GM11168 (cell line): ENCODE data around the gene PSG6.
"Not testable (repeated sequence)": the region's sequence is repeated elsewhere in the genome, so short reads cannot be mapped to it uniquely, and the experiment has no call there.

ENCODE experiments used
- in situ Hi-C: fragments of 300-500 bp; cut with MboI; formaldehyde crosslinking; loops from one replicate; pipeline ENCODE4 v1.12.0; 2022; ENCODE audit warnings: low sequenced_read_pairs; ENCODE audit not compliant: unreplicated experiment

The PSG6 gene

GRCh38 chr19:42912941-42913340 is 4.8 kb downstream of the PSG6 start:
- in situ Hi-C loops = not testable (repeated sequence)

DNA sequence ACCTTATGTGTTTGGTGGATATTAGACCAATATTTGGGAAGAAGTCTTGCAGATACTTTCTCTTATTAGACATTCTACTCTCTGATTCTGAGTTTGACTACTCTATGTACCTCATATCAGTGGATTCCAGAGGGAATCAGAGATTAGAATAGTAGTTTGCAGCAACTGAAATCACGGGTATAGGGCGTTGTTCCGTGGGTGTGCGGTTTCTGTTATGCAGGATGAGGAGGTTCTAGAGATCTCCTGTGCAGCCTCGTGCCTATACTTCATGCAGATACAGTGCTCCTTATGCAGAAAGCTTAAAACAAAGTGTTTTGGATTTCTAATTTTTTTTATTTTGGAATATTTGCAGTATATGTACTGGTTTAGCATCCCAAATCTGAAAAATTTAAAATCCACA is 6.0 kb downstream of the PSG6 start:
- in situ Hi-C loops = not testable (repeated sequence)

DNA sequence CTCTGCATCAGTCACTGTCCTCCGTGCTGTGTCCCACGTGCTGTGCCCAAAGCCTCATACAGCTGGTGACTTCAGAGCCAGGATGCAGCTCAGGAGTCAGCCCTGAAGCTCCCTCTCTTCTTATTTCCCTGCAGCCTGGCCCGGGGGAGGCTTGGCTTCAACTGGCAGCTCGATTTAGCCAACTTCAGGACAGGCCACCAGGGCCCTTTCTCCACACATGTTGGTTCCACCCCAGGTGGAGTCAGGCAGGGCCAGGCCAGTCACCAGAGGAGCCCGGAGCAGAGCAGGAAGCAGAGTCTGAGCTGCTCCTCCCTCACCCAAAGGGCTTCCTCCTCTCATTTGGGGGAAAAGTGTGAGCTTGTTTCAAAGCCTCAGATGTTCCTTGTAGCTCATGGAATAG is 11.5 kb downstream of the PSG6 start:
- in situ Hi-C loops = not testable (repeated sequence)

DNA sequence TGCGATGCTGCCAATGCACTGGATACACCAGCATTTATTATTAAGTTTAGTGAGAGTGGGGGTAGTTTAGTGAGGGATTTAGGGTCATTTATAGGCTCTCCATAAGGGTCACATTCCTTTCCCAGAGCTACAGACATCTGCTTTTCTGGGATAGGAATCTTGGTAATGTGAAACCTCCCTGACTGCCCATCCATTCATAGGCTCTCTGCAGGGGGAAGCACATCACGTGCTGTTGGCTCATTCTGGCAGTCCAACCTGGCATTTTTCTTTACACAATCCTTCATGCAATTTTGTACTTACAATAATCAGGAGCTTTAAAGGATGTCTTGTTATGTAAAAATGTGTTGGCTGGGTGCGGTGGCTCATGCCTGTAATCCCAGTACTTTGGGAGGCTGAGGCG is 17.1 kb downstream of the PSG6 start:
- in situ Hi-C loops = not testable (repeated sequence)

GRCh38 chr19:42899674-42900073 is 18.0 kb downstream of the PSG6 start:
- in situ Hi-C loops = not testable (repeated sequence)

DNA sequence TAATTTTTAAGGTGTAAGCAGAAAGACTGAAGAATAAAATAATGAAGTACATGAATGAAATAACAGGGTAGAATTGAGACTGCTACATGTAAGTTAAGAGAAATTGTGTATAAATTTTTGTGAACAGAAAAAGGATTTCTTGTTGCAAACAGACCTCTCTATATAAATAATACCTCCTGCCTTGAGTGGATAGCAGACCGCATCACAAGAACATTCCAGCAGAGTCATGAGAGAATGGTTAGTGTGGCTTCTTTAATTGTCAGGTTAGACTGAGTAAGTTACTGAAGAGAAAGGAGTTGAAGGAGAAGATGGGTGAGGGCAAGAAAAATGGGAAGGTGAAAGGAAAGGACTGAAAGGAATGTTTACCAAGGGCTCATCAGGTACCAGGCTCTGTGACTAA is 18.6 kb downstream of the PSG6 start:
- in situ Hi-C loops = not testable (repeated sequence)

- in situ Hi-C loops = not testable (repeated sequence)
These were observed 19.0 kb downstream of the PSG6 start for GRCh38 chr19:42898656-42899055.

DNA sequence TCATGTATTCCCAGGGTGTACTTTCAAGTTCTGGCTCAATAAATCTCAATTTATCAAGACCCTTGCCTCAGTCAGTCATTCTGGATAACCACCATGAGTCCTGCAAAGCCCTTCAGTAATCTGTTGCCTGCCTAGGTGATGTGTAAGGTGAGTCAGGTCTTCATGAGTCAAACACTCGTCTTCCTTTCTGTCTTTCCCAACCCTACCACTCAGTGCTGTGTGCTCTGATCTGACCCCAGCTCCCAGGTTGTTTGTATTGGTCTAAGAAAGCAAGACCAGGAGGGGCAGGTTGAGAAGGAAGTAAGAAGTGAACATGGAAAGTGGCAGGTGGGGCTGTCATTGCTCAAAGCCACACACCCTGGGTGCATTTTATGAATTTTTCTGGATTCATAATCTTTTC is 20.0 kb downstream of the PSG6 start:
- in situ Hi-C loops = not testable (repeated sequence)

DNA sequence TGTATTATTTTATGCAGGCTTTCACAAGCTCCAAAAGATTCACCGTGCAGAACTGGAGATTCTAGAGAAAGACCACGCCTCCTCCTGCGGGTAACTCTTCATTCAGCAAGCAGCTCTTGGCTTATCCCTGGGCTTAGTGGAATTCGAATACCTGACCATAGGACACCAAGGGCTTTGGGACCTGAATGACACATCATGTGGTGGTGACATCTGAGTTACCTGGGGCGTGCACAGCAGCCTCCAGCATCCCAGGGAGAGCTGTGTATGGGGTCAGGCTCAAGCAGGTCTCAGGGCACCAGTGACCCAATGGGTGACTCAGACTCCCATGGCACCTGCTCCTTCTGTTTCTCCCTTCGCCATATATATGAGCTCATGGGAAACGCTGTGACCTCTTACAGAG is 27.2 kb downstream of the PSG6 start:
- in situ Hi-C loops = not testable (repeated sequence)

GRCh38 chr19:42887876-42888445 is 29.7 kb downstream of the PSG6 start:
- in situ Hi-C loops = not testable (repeated sequence)

DNA sequence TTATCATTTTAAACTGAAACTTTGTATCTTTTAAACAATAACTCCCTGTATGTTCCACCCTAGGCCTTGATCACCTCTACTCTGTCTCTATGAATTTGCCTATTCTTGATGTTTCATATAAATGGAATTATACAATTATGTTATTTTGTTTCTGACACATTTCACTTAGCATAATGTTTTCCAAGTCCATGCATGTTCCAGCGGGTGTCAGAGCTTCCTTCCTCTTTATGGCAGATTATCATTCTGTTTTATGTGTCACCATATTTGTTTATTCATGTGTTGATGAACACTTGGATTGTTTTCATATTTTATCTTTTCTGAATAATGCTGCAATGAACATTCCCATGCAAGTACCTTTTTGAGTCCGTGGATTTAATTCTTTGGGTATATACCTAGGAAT is 35.0 kb downstream of the PSG6 start:
- in situ Hi-C loops = not testable (repeated sequence)

- in situ Hi-C loops = not testable (repeated sequence)
These were observed 35.7 kb downstream of the PSG6 start for GRCh38 chr19:42882010-42882409.

DNA sequence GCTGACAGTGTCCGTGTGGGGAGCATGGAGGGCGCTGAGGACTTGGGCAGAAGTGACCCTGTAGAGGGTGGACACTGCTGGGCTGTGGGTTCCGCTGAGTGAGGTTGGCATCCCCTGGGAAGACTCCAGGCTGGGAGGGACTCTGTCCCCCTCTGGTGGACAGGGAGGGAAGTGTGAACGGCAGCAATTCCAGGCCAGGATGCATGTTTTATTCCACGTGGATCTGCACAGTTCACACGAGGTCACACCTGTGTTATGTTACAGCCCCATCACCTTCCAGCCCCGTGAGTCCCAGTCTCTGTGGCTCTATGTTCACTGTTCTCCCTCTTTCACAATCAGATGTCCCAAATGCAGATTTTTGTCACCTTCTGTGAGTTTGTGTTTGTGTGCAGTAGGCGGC is 36.4 kb downstream of the PSG6 start:
- in situ Hi-C loops = not testable (repeated sequence)

- in situ Hi-C loops = not testable (repeated sequence)
These were observed 37.1 kb downstream of the PSG6 start for GRCh38 chr19:42880621-42881020.

DNA sequence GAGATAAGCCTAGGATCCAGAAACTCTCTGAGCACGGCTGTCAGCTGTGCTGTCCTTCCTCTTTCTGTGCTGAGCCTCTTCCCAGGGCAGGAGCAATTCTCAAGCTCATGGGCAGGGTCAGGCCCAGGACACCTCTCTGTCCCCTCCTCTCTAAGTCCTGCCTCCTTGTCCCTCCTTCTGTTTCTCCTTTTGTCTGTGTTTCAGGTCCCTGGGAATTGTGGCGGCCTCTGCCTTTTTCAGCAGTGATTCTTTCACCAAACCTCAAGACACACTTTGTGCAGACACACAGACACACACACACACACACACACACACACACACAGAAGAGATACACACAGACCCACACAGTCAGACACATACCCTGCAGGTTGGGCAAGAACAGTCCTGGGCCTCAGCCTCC is 38.1 kb downstream of the PSG6 start, which contains the start of gene PSG1:
Gene PSG1, minus strand, starts transcription at position 101 of the 400 bp plus-strand sequence. CDS start 132 bp downstream, outside the sequence.
- in situ Hi-C loops = no loop called here

DNA sequence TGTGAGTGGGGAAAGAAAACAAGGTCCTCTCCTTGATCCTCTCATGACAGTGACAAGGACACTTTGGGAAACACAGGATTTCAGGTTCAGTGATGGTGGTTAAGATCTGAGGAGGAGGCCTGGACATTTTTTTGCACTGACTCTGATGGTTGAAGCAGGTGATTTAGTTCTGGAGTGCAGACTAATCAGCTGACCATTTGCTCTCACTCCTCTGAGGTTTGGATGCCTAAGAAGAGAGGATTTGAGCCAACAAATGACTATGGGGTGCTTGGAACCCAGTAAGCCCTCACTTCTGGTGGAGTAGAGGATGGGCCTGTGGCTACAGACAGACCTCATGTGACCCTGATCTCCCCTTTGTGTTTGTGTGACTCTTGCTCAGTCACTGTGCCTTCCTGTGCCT is 41.1 kb downstream of the PSG6 start:
- in situ Hi-C loops = not testable (repeated sequence)

DNA sequence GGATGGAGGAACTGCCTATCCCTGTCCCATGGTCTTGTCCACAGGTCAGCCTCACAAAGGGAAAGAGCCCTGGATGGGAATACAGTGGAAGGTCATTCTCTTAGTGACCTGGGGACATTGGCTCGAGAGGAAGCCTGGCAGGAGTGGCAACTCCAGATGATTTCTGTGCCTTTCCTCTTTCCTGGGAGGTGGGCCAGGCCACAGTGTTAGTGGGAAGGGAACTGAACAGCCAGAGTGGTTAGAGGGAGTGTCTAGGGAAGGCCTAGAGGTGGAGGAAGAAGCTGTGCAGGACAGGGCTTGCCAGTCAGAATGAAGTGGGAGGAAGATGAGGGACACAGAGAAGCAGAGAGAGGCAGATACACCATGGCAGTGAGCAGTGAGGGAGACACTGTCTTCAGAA is 41.8 kb downstream of the PSG6 start:
- in situ Hi-C loops = not testable (repeated sequence)

DNA sequence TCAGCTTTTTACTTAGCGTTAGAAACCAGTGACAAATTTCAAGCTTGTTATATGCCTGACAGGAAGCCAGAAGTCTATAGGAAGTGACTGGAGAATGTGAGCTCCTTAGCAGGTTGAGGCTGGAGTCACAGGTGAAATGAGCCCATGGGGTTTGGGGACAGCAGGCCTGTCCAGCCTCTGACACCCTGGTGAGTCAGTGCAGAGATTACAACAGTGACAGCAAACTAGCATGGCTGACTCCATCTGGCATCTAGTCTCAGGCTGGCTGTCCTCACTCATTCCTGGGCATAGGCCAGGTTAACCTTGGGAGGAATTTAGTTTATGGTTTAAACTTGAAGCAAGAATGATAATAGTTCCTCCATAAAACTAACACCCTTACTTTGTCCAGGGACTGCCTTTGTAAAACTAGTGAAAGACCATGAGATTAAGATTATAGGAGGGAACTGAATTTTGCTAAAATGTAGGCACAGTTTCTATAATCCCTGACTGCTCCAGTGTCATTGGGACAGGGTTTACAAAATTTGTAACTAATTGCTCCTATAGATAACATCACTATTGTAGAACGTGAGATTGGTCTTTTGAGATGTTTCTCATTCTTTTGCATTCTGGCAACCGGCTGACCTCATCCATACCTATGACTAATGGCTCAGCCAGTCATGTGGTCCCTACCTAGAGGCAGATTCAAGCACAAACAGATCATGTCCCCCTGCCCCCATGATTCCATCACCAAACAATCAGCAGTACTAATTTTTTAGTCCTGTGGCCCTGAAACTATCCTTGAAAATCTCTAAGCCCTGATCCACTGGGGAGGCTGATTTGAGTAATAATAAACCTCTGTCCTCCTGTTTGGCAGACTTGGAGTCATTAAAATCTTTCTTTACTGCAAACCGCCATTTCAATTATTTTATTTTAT is 42.5 kb downstream of the PSG6 start:
- in situ Hi-C loops = not testable (repeated sequence)

- in situ Hi-C loops = not testable (repeated sequence)
These were observed 43.6 kb downstream of the PSG6 start for GRCh38 chr19:42874136-42874535.

GRCh38 chr19:42872608-42873007 is 45.1 kb downstream of the PSG6 start:
- in situ Hi-C loops = no loop called here

DNA sequence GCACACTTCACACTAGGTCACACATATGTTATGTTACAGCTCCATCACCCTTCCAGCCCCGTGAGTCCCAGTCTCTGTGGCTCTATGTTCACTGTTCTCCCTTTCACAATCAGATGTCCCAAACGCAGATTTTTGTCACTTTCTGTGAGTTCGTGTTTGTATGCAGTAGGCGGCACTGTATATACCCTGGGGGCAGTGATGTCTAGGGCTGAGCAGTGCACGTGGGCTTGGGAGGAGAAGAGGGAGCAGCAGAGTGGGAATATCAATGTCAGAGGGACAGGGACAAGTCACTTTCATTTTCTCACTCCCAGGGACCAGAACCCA is 60.2 kb downstream of the PSG6 start:
- in situ Hi-C loops = no loop called here
